Lower leg skin (tissue), 3 donors: ENCODE measurements around the gene METTL25.

Experiments used
- CTCF ChIP-seq, 3 donors: fragments of 450-650 bp; IDR thresholded peaks; one replicate each; pipeline ENCODE4 v1.5.1; 2016; ENCODE audit warnings: antibody characterized with exemption in 3 of 3, mild to moderate bottlenecking in 3 of 3, moderate library complexity in 2 of 3
- POLR2A ChIP-seq, 2 donors: fragments of 450-650 bp; IDR thresholded peaks; one replicate each; pipeline ENCODE4 v1.6.1; 2016 to 2017; ENCODE audit warnings: antibody characterized with exemption in 2 of 2, mild to moderate bottlenecking in 1 of 2, moderate library complexity in 1 of 2

DNA sequence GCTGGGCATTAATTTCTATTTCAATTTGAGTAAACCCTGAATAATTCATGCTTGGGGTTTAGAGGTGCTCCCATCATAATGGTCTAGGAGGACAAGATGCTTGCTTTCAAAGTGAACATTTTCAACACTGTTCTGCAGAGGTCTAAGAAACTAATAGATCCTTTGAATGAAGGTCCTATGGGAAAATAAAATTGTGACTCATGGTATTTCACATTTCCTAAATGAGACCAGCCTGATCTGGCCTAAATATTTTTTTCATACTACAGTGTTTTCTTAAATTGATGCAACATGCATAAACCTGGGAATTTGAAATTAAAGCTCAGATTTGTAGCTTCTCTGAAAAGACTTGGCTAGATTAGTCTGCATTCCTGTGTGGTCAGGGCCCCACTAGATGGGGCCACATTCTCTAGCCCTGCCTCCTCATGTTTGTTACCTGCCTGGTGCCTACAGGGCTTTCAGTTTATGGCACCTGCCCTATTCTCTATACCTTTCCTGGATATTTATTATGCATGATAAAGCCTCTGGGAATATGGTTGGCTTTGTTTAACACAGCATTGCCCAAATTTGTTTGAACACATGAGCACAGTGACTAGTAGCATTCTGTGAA, 112.7 kb downstream of the METTL25 start:
- TF ChIP-seq CTCF (IDR thresholded peaks at IDR 0.05) (no peak), POLR2A (IDR thresholded peaks at IDR 0.05) (no peak)
